ENCODE results near the gene DSTN. TPM values are rescaled to one million over a fixed set of nuclear protein-coding genes. Genes with fewer than 3 reads are reported as not detected.
A peak's percentile ranks its signal among the peaks of the same experiment; 100 is the strongest.

DSTN gene
- total RNA-seq, 1 experiment from 2014 or later, result 412 TPM

DNA sequence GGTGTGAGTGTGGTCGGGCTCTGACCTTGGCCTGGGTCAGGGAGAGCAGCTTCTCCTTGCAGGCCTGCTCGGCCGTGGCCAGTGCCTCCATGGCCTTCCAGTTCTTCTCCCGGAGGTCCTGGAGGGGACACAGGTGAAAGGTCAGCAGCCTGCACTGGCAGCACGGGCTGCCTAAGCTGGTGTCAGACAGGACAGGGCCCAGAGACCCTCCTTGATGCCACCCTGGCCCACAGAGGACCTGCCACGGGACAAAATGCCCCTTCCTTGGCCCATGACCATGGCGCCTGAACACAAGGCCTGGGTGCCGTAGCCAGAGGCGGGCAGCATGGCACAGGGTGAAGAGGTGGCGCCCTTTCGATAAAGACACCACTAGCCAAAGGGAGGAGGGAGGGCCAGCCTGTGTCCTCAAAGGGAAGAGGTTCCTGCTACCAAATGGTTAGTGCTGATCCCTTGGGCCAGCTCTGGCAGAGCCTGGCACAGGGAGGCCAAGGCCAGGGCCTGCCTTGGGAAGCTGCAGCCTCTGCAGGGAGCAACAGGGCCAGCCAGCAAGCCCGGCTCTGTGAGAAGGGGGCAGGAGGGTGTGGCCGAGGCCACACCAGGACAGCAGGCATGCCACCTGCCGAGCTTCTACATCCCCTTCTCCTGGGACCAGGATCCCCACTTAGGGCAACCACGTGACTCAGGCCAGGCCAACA is 54.8 kb downstream of the DSTN start:
- Histone ChIP-seq H3K27ac (ENCODE audit: low read length) (no peak overlapping the region), H3K36me3 (ENCODE audit: control insufficient read depth, insufficient read depth, low read length) (no peaks in the 10 kb centered on the region; the same call in none of the 2 replicates), H3K4me1 (ENCODE audit: control insufficient read depth, insufficient read depth, low read length) (no peaks in the 10 kb centered on the region), H3K4me3 (ENCODE audit: low read depth in 2 of 2, low read length in 2 of 2) (no peak overlapping the region), H3K27me3 (ENCODE audit: control insufficient read depth, insufficient read depth, low read length) (no peaks in the 10 kb centered on the region), H3K9me3 (ENCODE audit: control insufficient read depth, insufficient read depth, low read depth, low read length) (no peaks in the 10 kb centered on the region)
- ChIA-PET CTCF (no interaction called here), POLR2A (no interaction called here)
- no TSS peak for BruUV-seq (replicated peaks)
- no peak for TF ChIP-seq POLR2AphosphoS5 (IDR thresholded peaks at IDR 0.05; ENCODE audit: low read depth, low read length)
- no peak for TF ChIP-seq CTCF (IDR thresholded peaks at IDR 0.05)
- TF ChIP-seq REST (IDR thresholded peaks at IDR 0.05; ENCODE audit: insufficient read depth in 1 of 2, low read depth in 2 of 2, low read length in 1 of 2), result no peak
- TF ChIP-seq SIN3A (IDR thresholded peaks at IDR 0.05; ENCODE audit: borderline replicate concordance, insufficient read depth, low read depth, low read length), result no peak
- TF ChIP-seq TCF7L2 (IDR thresholded peaks at IDR 0.05; ENCODE audit: low read depth, low read length), result no peak
- intact Hi-C loops (cut with micrococcal nuclease; ENCODE audit: unreplicated experiment), result no loop called here
- ATAC-seq, result peak; percentile 17; the same call in 1 of the 2 replicates
- in situ Hi-C loops (cut with HindIII; ENCODE audit: low pct_unique_long_range_greater_than_20kb, low sequenced_read_pairs), result no loop called here
- no peak for DNase-seq (ENCODE audit: low read depth, low spot score)

DNA sequence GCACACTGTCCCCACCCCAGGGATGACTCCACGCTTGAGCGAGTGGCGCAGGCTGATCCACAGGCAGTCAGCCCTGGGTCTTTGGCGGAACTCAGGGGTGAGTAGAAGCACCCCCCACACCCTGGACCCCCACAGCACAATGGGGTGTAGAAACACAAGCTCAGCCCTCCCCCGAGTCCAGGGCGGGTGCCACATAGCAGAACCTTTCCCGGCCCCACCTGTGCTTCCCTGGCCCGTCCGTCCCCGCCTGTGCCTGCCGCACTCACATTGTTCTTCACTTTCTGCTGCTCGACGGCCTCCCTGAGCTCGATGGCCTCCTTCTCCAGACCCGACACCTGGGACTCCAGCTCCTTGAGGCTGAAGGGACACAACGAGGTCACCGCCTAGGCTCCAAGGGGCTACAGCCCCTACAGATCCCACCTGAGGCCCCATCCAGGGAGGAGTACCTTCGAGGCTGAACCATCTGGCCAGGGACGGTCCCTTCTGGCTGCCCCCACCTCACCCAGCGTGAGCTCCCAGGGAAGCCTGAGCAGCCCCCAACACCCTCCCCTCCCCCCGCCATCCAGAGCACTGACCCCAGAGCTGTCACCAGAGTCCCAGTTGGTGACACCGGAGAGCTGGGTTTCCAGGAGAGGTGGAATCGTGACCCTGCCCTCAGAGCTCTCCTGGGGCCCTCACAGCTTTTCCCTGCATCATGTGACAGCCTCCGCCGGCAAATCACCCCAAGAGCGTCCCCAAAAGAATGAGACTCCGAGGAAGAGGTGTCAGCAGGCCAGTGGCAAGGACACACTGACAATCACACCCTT is 55.6 kb downstream of the DSTN start:
- H3K36me3 ChIP-seq (ENCODE audit: control insufficient read depth, insufficient read depth, low read length), result no peaks in the 10 kb centered on the region; the same call in none of the 2 replicates

More for the DNA sequence above, 55.6 kb downstream of the DSTN start:
- in situ Hi-C loops (cut with HindIII; ENCODE audit: low pct_unique_long_range_greater_than_20kb, low sequenced_read_pairs), result no loop called here
- no peak overlapping the region for H3K27ac ChIP-seq (ENCODE audit: low read length)
- H3K9me3 ChIP-seq (ENCODE audit: control insufficient read depth, insufficient read depth, low read depth, low read length), result no peaks in the 10 kb centered on the region
- no peak overlapping the region for H3K4me3 ChIP-seq (ENCODE audit: low read depth in 2 of 2, low read length in 2 of 2)
- BruUV-seq (replicated peaks), result no TSS peak
- intact Hi-C loops (cut with micrococcal nuclease; ENCODE audit: unreplicated experiment), result no loop called here
- ChIA-PET CTCF (no interaction called here), POLR2A (no interaction called here)
- TF ChIP-seq POLR2AphosphoS5 (IDR thresholded peaks at IDR 0.05; ENCODE audit: low read depth, low read length) (no peak), CTCF (IDR thresholded peaks at IDR 0.05) (no peak), SIN3A (IDR thresholded peaks at IDR 0.05; ENCODE audit: borderline replicate concordance, insufficient read depth, low read depth, low read length) (no peak), REST (IDR thresholded peaks at IDR 0.05; ENCODE audit: insufficient read depth in 1 of 2, low read depth in 2 of 2, low read length in 1 of 2) (no peak), TCF7L2 (IDR thresholded peaks at IDR 0.05; ENCODE audit: low read depth, low read length) (no peak)
- ATAC-seq (no peak), DNase-seq (ENCODE audit: low read depth, low spot score) (no peak)
- H3K27me3 ChIP-seq (ENCODE audit: control insufficient read depth, insufficient read depth, low read length), result no peaks in the 10 kb centered on the region
- no peaks in the 10 kb centered on the region for H3K4me1 ChIP-seq (ENCODE audit: control insufficient read depth, insufficient read depth, low read length)

Measured in Panc1 (cell line).